ENCODE data around the gene ANKRD52.

ANKRD52 gene

GRCh38 chr12:56204275-56204674 is 53.9 kb downstream of the ANKRD52 start:
- DNase-seq: no peak

DNA sequence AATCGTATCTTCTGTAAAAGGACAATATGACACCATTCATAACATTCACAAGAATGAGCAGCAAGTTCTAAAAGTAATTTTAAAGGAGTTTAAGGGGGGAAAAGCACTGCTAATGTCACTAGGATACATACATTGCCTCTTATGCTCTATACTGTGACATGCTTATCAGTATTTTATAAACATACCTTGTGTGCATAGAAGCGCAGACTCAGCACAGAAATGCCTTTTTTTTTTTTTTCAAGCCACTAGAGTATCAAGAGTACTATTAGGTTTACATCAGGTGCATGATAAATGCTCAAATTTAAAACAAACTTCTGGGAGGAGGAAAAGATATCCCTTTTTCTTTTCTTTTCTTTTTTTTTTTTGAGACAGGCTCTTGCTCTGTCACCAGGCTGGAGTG is 55.3 kb downstream of the ANKRD52 start:
- no peak for DNase-seq

DNA sequence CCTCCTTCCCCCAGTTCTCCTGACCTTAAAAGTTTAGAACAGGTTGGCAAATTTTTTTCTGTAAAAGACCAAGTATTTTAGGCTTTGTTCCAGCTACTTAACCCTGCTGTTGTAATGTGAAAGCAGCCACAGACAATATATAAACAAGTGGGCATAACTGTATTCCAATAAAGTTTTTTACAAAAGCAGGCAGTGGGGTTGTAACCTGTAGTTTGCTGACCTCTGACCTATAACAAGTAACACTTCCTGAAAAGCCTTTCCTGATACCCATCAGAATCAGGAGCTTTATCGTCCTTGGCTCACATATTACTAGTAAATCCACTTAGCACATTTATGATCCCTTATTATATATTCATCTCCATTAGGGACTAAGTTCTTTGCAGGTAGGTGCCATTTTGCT is 55.8 kb downstream of the ANKRD52 start:
- no peak for DNase-seq

DNA sequence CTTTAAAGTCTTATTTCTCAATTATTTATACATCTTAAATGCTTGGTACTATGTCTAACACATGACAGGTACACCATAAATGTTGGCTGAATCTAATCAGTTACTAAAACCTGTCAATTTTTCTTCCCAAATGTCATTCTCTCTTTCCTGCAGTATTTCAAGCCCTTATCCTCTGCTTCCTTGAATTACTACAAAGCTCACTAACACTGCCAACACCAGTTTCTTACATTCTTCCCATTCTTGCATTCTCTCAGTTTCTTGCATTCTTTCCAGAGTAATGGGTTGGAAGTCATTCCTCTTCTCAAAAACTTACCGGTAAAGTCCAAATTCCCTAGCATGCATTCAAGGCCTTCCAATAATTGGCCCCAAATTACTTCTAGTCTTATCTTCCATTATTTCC is 59.3 kb downstream of the ANKRD52 start:
- no peak for DNase-seq

- DNase-seq: no peak
Measured at GRCh38 chr12:56197921-56198635, 60.1 kb downstream of the ANKRD52 start.

- DNase-seq: peak; percentile 95
Measured at GRCh38 chr12:56196818-56197550, 61.2 kb downstream of the ANKRD52 start.

GRCh38 chr12:56193025-56193578 is 65.1 kb downstream of the ANKRD52 start:
- peak; percentile 74 for DNase-seq

DNA sequence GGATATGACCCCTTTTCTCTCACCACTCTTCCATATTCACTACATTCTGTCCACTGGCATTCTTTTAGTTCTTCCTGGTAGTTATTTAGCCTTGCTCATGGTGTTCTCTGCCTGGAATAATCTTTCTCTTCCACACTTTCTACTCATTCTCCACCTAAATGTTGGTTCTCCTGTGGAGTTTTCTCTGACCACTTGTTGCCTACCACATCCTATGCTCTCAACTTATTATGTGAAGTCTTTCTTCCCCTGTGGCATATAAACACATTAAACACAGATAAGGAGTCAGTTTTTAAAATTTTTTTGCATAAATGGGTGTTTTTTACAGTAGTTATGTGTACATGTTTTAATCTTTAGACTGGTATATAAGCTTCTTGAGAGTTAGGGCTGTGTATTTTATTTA is 65.6 kb downstream of the ANKRD52 start:
- no peak for DNase-seq

DNA sequence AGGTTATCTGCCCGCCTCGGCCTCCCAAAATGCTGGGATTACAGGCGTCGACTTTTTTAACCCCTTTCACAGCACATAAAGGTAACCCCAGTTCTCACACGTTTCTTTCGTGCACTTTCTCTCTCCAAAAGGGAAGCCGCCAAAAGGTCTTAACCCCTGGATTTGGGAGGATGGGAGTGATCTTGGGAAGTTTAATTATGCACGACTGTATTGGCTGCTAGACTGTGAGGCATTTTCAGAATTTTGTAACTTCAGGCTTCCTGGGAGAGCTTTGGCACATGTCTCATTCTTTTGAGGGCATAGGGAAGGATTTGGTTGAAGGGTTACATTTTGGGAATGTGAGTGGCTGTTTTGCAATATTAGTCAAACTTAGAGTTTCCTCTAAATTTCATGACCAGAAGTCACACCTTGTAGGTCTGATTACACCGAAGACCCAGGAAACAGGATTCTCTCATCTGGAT is 67.5 kb downstream of the ANKRD52 start:
- peak; percentile 28 for DNase-seq

DNA sequence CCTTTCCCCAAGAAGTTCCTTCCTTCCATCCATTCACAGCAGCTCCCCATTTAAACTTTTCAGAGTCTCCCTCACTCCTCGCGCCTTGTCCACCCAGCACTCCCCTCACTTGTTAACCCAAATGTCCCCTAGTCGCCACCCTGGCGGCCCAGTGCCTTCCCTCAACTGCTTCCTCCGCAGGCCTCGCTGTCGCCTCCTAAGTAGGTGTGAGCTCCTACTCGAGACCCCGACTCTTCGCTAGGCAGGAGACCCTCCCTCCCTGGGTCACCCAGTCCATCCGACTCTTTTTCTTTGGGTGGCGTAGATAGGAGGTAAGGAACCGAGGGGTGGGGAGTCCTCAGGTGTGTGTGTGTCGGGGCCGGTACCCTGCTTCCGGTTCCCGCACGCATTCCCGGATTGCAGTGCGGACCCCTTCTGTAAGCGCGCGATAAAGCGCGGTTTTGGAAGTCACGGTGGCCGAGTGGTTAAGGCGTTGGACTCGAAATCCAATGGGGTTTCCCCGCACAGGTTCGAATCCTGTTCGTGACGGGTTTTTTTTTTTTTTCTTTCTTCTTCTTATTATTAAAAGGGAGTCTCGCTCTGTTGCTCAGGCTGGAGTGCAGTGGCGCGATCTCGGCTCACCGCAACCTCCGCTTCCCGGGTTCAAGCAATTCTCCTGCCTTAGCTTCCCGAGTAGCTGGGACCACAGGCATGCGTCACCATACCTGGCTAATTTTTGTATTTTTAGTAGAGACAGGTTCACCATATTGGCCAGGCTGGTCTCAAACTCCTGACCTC is 68.1 kb downstream of the ANKRD52 start:
- DNase-seq: peak; percentile 63

DNA sequence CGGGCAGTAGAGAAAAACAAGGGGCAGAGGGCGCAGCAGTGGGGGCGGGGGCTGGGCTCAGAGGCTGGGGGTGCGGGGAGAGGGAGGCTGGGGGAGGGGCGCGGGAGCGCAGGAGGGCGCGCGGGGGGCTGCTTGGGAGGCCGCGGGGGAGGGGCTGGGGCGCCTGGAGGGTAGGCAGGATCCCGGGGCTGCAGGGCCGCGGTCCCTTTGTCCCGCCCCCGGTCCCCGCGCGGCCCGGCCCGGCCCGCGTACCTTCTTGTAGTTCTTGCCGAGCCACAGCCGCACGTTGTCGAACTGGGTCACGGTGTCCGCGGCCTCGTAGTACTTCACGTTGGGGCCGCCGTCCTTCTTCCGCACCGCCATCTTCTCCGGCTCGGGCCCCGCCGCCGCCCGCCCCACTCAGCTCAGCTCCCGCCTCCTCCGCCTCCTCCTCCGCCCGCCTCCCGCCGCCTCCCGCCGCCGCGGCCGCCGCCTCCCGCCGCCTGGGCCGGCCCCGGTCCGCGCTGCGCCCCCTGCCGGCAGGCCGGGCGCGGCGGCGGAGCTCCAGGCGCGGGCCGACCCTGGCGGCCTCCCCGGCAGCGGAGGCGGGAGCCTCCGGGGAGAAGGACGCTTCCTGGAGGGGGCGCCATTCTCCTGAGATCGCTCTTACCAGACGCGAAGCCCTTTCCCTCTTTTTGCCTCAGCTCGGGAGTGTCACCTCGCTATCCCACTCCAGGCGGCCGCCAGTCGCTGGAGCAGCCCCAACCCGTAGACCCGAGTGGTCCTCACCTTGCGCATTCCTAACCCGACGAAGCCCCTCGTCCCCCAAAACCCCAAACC is 68.9 kb downstream of the ANKRD52 start, which contains the start of gene SMARCC2:
SMARCC2 (minus strand) TSS at position 385 of the 819 bp plus-strand sequence; CDS start at position 363, 22 bp downstream.
- peak; percentile 85 for DNase-seq

DNA sequence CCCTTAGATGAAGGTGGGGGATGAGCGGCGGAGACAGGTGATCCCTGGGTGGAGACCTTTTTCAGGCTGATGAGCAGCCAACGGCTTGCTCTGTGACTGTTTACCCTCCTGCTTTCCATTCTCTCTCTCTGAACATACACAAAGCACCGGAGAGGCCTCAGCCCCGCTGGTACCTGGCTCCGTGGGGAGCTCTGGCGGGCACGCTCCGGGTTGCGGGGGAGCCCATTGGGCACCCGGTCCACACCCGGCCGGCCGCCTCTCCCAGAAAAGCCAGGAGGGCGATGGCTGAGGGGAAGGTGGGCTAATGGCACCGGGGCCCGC is 69.4 kb downstream of the ANKRD52 start:
- DNase-seq: no peak

GRCh38 chr12:56188131-56188777 is 69.9 kb downstream of the ANKRD52 start:
- DNase-seq: no peak

Measured in HCEC 1CT (cell line).